A549 (cell line): ENCODE data around the gene MST1.

ENCODE experiments used
- CEBPB ChIP-seq, 2 experiments: fragments of >200 bp in 1 of 2; sonication (Bioruptor Twin) in 1 of 2; formaldehyde crosslinking in 1 of 2; IDR thresholded peaks; 2 replicates each; pipeline ENCODE4 v1.6.1; 2012 to 2016
- CTCF ChIP-seq: fragments of >200 bp; sonication (Bioruptor Twin); formaldehyde crosslinking; IDR thresholded peaks from 3 replicates; pipeline ENCODE4 v1.5.1; 2016
- ESRRA ChIP-seq: fragments of 150-350 bp; IDR thresholded peaks from 2 replicates; pipeline ENCODE4 v1.6.1; 2014; ENCODE audit warnings: mild to moderate bottlenecking, low read length, borderline replicate concordance
- RAD21 ChIP-seq, 2 experiments: fragments of >200 bp in 1 of 2; sonication (Bioruptor Twin) in 1 of 2; formaldehyde crosslinking in 1 of 2; IDR thresholded peaks in 1 of 2; conservative IDR thresholded peaks in 1 of 2; 2 replicates in 1 of 2; 3 replicates in 1 of 2; pipeline ENCODE4 v1.6.1; 2012 to 2018; ENCODE audit warnings: inconsistent platforms in 1 of 2
- RFX5 ChIP-seq: fragments of 450-650 bp; IDR thresholded peaks from 2 replicates; pipeline ENCODE4 v1.7.1; 2014; ENCODE audit warnings: antibody characterized with exemption, mild to moderate bottlenecking, moderate library complexity
- ZFP36 ChIP-seq: fragments of 450-650 bp; IDR thresholded peaks from 2 replicates; pipeline ENCODE4 v1.6.1; 2014; ENCODE audit warnings: borderline replicate concordance; ENCODE audit not compliant: partially characterized antibody
- ZNF302 ChIP-seq: fragments of 250-450 bp; sonication (Bioruptor Pico); IDR thresholded peaks from 2 replicates; pipeline ENCODE4 v1.9.0; 2021; ENCODE audit warnings: inconsistent platforms, mild to moderate bottlenecking, moderate library complexity

- TF ChIP-seq ZFP36 (no peak), ESRRA (no peak), CTCF (no peak), RFX5 (no peak), CEBPB (IDR thresholded peaks at IDR 0.05) (no peak), RAD21 (conservative IDR thresholded peaks at IDR 0.05 in 1 of 2, IDR thresholded peaks at IDR 0.05 in 1 of 2) (no peak), ZNF302 (CRISPR knock-in tag) (no peak)
Observed at GRCh38 chr3:49680493-49681231, 8.6 kb downstream of the MST1 start.
